K562 (cell line): ENCODE results near the gene NUDT22. TPM values are rescaled to one million over a fixed set of nuclear protein-coding genes. Genes with fewer than 3 reads are reported as not detected.

Source experiments
- ATF7 ChIP-seq: fragments of 450-650 bp; IDR thresholded peaks from 2 replicates; pipeline ENCODE4 v1.7.1; 2014; ENCODE audit warnings: mild to moderate bottlenecking, moderate library complexity
- BHLHE40 ChIP-seq: IDR thresholded peaks from 2 replicates; pipeline ENCODE4 v1.6.1; 2011; ENCODE audit warnings: low read length, improper control_type of control experiment
- CBFA2T2 ChIP-seq: fragments of 450-650 bp; conservative IDR thresholded peaks from 2 replicates; pipeline ENCODE4 v1.6.1; 2017; ENCODE audit warnings: mild to moderate bottlenecking
- CREB1 ChIP-seq, 2 experiments: sonication (generic) in 1 of 2; formaldehyde crosslinking in 1 of 2; IDR thresholded peaks; 2 replicates each; pipeline versions ENCODE4 v1.6.1 to v1.8.0; 2012 to 2022; ENCODE audit warnings: inconsistent platforms in 1 of 2, mild to moderate bottlenecking in 1 of 2, missing genetic modification reagents in 1 of 2, moderate library complexity in 1 of 2
- HCFC1 ChIP-seq: IDR thresholded peaks from 2 replicates; pipeline ENCODE4 v1.6.1; 2012; ENCODE audit warnings: low read depth, low read length, improper control_type of control experiment
- HMG20B ChIP-seq: fragments of 250-450 bp; sonication (Bioruptor Pico); IDR thresholded peaks from 2 replicates; pipeline ENCODE4 v1.5.0; 2021; ENCODE audit warnings: mild to moderate bottlenecking
- MAFF ChIP-seq: IDR thresholded peaks from 2 replicates; pipeline ENCODE4 v1.6.1; 2012; ENCODE audit warnings: low read length, improper control_type of control experiment
- NKRF ChIP-seq: fragments of 450-650 bp; IDR thresholded peaks from 2 replicates; pipeline ENCODE4 v1.6.1; 2016; ENCODE audit warnings: borderline replicate concordance
- RAD51 ChIP-seq: fragments of 450-650 bp; IDR thresholded peaks from 2 replicates; pipeline ENCODE4 v1.7.1; 2016; ENCODE audit warnings: low read depth, mild to moderate bottlenecking, borderline replicate concordance
- SMARCC2 ChIP-seq: fragments of 450-650 bp; IDR thresholded peaks from 2 replicates; pipeline ENCODE4 v1.6.1; 2017; ENCODE audit warnings: antibody characterized with exemption, moderate library complexity, mild to moderate bottlenecking, low read depth
- SNAPC5 ChIP-seq: fragments of 250-450 bp; sonication (Bioruptor Pico); IDR thresholded peaks from 2 replicates; pipeline ENCODE4 v1.8.0; 2021; ENCODE audit warnings: moderate library complexity, mild to moderate bottlenecking, inconsistent platforms
- SOX6 ChIP-seq: fragments of 450-650 bp; IDR thresholded peaks from 2 replicates; pipeline ENCODE4 v1.6.1; 2014; ENCODE audit warnings: mild to moderate bottlenecking
- SREBF1 ChIP-seq: fragments of 150-350 bp; IDR thresholded peaks from 2 replicates; pipeline ENCODE4 v1.6.1; 2014; ENCODE audit warnings: antibody characterized with exemption, low read depth, low read length, borderline replicate concordance
- TFAP4 ChIP-seq: sonication (generic); formaldehyde crosslinking; IDR thresholded peaks from 2 replicates; pipeline ENCODE4 v1.8.0; 2022; ENCODE audit warnings: missing genetic modification reagents, mild to moderate bottlenecking, moderate library complexity, borderline replicate concordance
- THRA ChIP-seq: fragments of 450-650 bp; IDR thresholded peaks from 2 replicates; pipeline ENCODE4 v1.6.1; 2017; ENCODE audit warnings: mild to moderate bottlenecking, moderate library complexity
- THRB ChIP-seq: fragments of 450-650 bp; formaldehyde crosslinking; conservative IDR thresholded peaks from 2 replicates; pipeline ENCODE4 v1.4.0; 2022; ENCODE audit warnings: mild to moderate bottlenecking, missing genetic modification characterization
- ZC3H4 ChIP-seq: sonication (generic); formaldehyde crosslinking; IDR thresholded peaks from 2 replicates; pipeline ENCODE4 v1.9.0; 2021; ENCODE audit warnings: missing genetic modification reagents, borderline replicate concordance
- ZFX ChIP-seq: sonication (generic); formaldehyde crosslinking; IDR thresholded peaks from 2 replicates; pipeline ENCODE4 v1.8.0; 2022; ENCODE audit warnings: mild to moderate bottlenecking, missing genetic modification reagents, moderate library complexity
- ZNF133 ChIP-seq: fragments of 250-450 bp; sonication (Bioruptor Pico); IDR thresholded peaks from 2 replicates; pipeline ENCODE4 v1.4.0; 2020; ENCODE audit warnings: mild to moderate bottlenecking
- ZNF324 ChIP-seq: fragments of 250-450 bp; sonication (Bioruptor Pico); IDR thresholded peaks from 2 replicates; pipeline ENCODE4 v1.4.0; 2020; ENCODE audit warnings: mild to moderate bottlenecking
- ZNF764 ChIP-seq: fragments of 250-450 bp; sonication (Bioruptor Pico); IDR thresholded peaks from 2 replicates; pipeline ENCODE4 v1.4.0; 2020; ENCODE audit warnings: low read depth, mild to moderate bottlenecking, moderate library complexity
- polyA plus RNA-seq, 8 experiments: library from polyadenylated mRNA; depleted of rRNA in 4 of 8; stranded (reverse) in 5 of 8; unstranded in 3 of 8; fragments of >200 nt; fragmentation: Nextera tagmentation in 2 of 8; fragmentation: Illumina TruSeq in 1 of 8; extraction: Ambion mirVana in 2 of 8; extraction: Trizol in 1 of 8; gene quantifications; 2 replicates each; pipeline versions ENCODE4 v1.2.1 to v1.2.3, GENCODE V29; 2011 to 2014; ENCODE audit warnings: inconsistent platforms in 1 of 8, missing spikeins in 1 of 8
- total RNA-seq, 7 experiments: library from RNA; depleted of rRNA in 6 of 7; stranded (reverse); fragments of >200 nt in 6 of 7; fragmentation: Illumina TruSeq in 2 of 7; extraction: Trizol in 2 of 7; gene quantifications; 2 replicates each; pipeline versions ENCODE4 v1.2.1 to v1.2.3, GENCODE V29; 2011 to 2021; ENCODE audit warnings: low replicate concordance in 1 of 7

The NUDT22 gene
- total and polyA plus RNA-seq, 9 of the 15 experiments (the other 6 are each of a cell fraction or from before 2014, with no cell fraction given): 6.3 to 92.6 (median 37.4) TPM

- no peak; the same call in 1 of the 2 replicates for TF ChIP-seq NKRF
- no peak for TF ChIP-seq ZNF324 (CRISPR knock-in tag)
- peak; percentile 99 for TF ChIP-seq RAD51
- TF ChIP-seq ZNF764: no peak
- no peak for TF ChIP-seq SNAPC5 (CRISPR knock-in tag)
- no peak for TF ChIP-seq ZNF133 (CRISPR knock-in tag)
- TF ChIP-seq BHLHE40: peak; percentile 97
- TF ChIP-seq ATF7: peak; percentile 83
- TF ChIP-seq SMARCC2: no peak
- peak; percentile 50; the same call in 1 of the 2 replicates for TF ChIP-seq SOX6
- TF ChIP-seq ZFX (CRISPR knock-in tag): peak; percentile 83
- TF ChIP-seq CREB1 (IDR thresholded peaks at IDR 0.05): no peak
- peak; percentile 65 for TF ChIP-seq CREB1 (CRISPR knock-in tag; IDR thresholded peaks at IDR 0.05)
- TF ChIP-seq MAFF: no peak
- TF ChIP-seq TFAP4 (CRISPR knock-in tag): peak; percentile 91
- peak; percentile 56; the same call in 1 of the 2 replicates for TF ChIP-seq SREBF1
- TF ChIP-seq HCFC1: 0 out of 2 replicates have a peak, but pooled peaks have one; percentile 14
- peak; percentile 92 for TF ChIP-seq CBFA2T2
- no peak for TF ChIP-seq HMG20B (CRISPR knock-in tag)
- TF ChIP-seq THRA: no peak
- TF ChIP-seq ZC3H4 (CRISPR knock-in tag): no peak
- no peak for TF ChIP-seq THRB (CRISPR knock-in tag)
Observed at GRCh38 chr11:64181506-64182411, 44.3 kb upstream of the NUDT22 start (continued).
